Neural cell (in vitro differentiated cells): ENCODE data around the gene PDZD4. TPM values are rescaled to one million over a fixed set of nuclear protein-coding genes. Genes with fewer than 3 reads are reported as not detected.
A peak's percentile ranks its signal among the peaks of the same experiment; 100 is the strongest.

Experiments used
- H2AFZ ChIP-seq: fragments of 200-600, 300-800 bp; sonication (generic), shearing (Covaris generic); 2 replicates; pipeline ENCODE4 v1.6.0; 2014; ENCODE audit warnings: low read depth, mild to moderate bottlenecking, antibody characterized with exemption, low read length, moderate library complexity
- H3F3A ChIP-seq: fragments of 200-600 bp; shearing (Covaris generic); 2 replicates; pipeline ENCODE4 v1.6.1; 2016; ENCODE audit warnings: mild to moderate bottlenecking, moderate library complexity, mixed read lengths, antibody characterized with exemption, low read length; ENCODE audit not compliant: insufficient read depth, poor library complexity, severe bottlenecking
- H3K27ac ChIP-seq: fragments of 200-600, 300-800 bp; sonication (generic), shearing (Covaris generic); 2 replicates; pipeline ENCODE4 v1.5.1; 2014; ENCODE audit warnings: mild to moderate bottlenecking, low read length, moderate library complexity
- H3K27me3 ChIP-seq: fragments of 300-800, 200-600 bp; sonication (generic), shearing (Covaris generic); 2 replicates; pipeline ENCODE4 v1.6.0; 2014; ENCODE audit warnings: mild to moderate bottlenecking, low read depth, low read length, moderate library complexity; ENCODE audit not compliant: insufficient read depth
- H3K36me3 ChIP-seq: fragments of 300-800, 200-600 bp; sonication (generic), shearing (Covaris generic); 2 replicates; pipeline ENCODE4 v1.5.1; 2014; ENCODE audit warnings: mild to moderate bottlenecking, antibody characterized with exemption, low read length, moderate library complexity; ENCODE audit not compliant: insufficient read depth
- H3K4me2 ChIP-seq: fragments of 300-800, 200-600 bp; sonication (generic), shearing (Covaris generic); 2 replicates; pipeline ENCODE4 v1.6.0; 2014; ENCODE audit warnings: mild to moderate bottlenecking, low read length
- H3K4me3 ChIP-seq: fragments of 300-800, 200-600 bp; sonication (generic), shearing (Covaris generic); 2 replicates; pipeline ENCODE4 v1.5.1; 2014; ENCODE audit warnings: mild to moderate bottlenecking, low read length, moderate library complexity
- H3K79me2 ChIP-seq: fragments of 200-600 bp; shearing (Covaris generic); replicated peaks from 2 replicates; pipeline ENCODE4 v1.6.0; 2014; ENCODE audit warnings: mild to moderate bottlenecking, low read length, moderate library complexity; ENCODE audit not compliant: insufficient read depth
- H3K9ac ChIP-seq: fragments of 300-800, 200-600 bp; sonication (generic), shearing (Covaris generic); 2 replicates; pipeline ENCODE4 v1.6.1; 2016; ENCODE audit warnings: mild to moderate bottlenecking, low read length, mixed read lengths
- H3K9me2 ChIP-seq: fragments of 200-600 bp; shearing (Covaris generic); 2 replicates; pipeline ENCODE4 v1.6.1; 2016; ENCODE audit warnings: mild to moderate bottlenecking, low read length, mixed read lengths; ENCODE audit not compliant: insufficient read depth
- H3K9me3 ChIP-seq: fragments of 200-600, 300-800 bp; sonication (generic), shearing (Covaris generic); 2 replicates; pipeline ENCODE4 v1.6.1; 2016; ENCODE audit warnings: mild to moderate bottlenecking, mixed run types, low read length, moderate library complexity, mixed read lengths
- H4K20me1 ChIP-seq: fragments of 200-600 bp; shearing (Covaris generic); 2 replicates; pipeline ENCODE4 v1.6.1; 2016; ENCODE audit warnings: mild to moderate bottlenecking, mixed run types; ENCODE audit not compliant: insufficient read depth
- CTCF ChIP-seq: fragments of 450-650 bp; IDR thresholded peaks from 2 replicates; pipeline ENCODE4 v1.5.1; 2014; ENCODE audit warnings: antibody characterized with exemption, mild to moderate bottlenecking, moderate library complexity; ENCODE audit not compliant: poor library complexity, severe bottlenecking
- EP300 ChIP-seq: fragments of 450-650 bp; conservative IDR thresholded peaks from 2 replicates; pipeline ENCODE4 v1.6.1; 2014; ENCODE audit warnings: antibody characterized with exemption, mild to moderate bottlenecking, moderate library complexity; ENCODE audit not compliant: poor library complexity, severe bottlenecking
- EZH2 ChIP-seq: fragments of 200-600, 300-800 bp; shearing (Covaris generic), sonication (generic); IDR thresholded peaks from 2 replicates; pipeline ENCODE4 v1.6.1; 2014; ENCODE audit warnings: antibody characterized with exemption, low read length, borderline replicate concordance, mild to moderate bottlenecking; ENCODE audit not compliant: insufficient read depth, poor library complexity, severe bottlenecking
- MXI1 ChIP-seq: fragments of 450-650 bp; conservative IDR thresholded peaks from 2 replicates; pipeline ENCODE4 v1.6.1; 2014; ENCODE audit warnings: antibody characterized with exemption, mild to moderate bottlenecking; ENCODE audit not compliant: poor library complexity, severe bottlenecking
- POLR2AphosphoS5 ChIP-seq: IDR thresholded peaks from 2 replicates; pipeline ENCODE4 v1.6.1; 2012
- RAD21 ChIP-seq: fragments of 450-650 bp; conservative IDR thresholded peaks from 2 replicates; pipeline ENCODE4 v1.6.1; 2014; ENCODE audit warnings: antibody characterized with exemption, mild to moderate bottlenecking, moderate library complexity
- REST ChIP-seq: IDR thresholded peaks from 2 replicates; pipeline ENCODE4 v1.6.1; 2012; ENCODE audit warnings: borderline replicate concordance
- SMC3 ChIP-seq: fragments of 450-650 bp; conservative IDR thresholded peaks from 2 replicates; pipeline ENCODE4 v1.6.1; 2014; ENCODE audit warnings: antibody characterized with exemption, mild to moderate bottlenecking, moderate library complexity; ENCODE audit not compliant: poor library complexity
- TAF1 ChIP-seq: IDR thresholded peaks from 2 replicates; pipeline ENCODE4 v1.6.1; 2012; ENCODE audit warnings: low read depth
- polyA plus RNA-seq: library from polyadenylated mRNA; depleted of rRNA; stranded (reverse); fragments of >200 nt; gene quantifications from 2 replicates; pipeline ENCODE4 v1.2.3, GENCODE V29; 2014

Gene PDZD4
- polyA plus RNA-seq, 1 donor from 2014 or later = 343 TPM

- Histone ChIP-seq H3K27me3 (no peaks in the 10 kb centered on the region), H3K27ac (peak overlapping the region; percentile 95)
These were observed 47.4 kb upstream of the PDZD4 start for GRCh38 chrX:153877571-153878261.

GRCh38 chrX:153876112-153876491, 45.8 kb upstream of the PDZD4 start:
- peak overlapping the region; percentile 91 for H3K27ac ChIP-seq
- no peaks in the 10 kb centered on the region for H3K9me2 ChIP-seq
- H3K27me3 ChIP-seq = no peaks in the 10 kb centered on the region
- no peak overlapping the region for H3K4me2 ChIP-seq
- peaks cover 41% of the 10 kb centered on the region for H3K79me2 ChIP-seq
- H3F3A ChIP-seq = no peaks in the 10 kb centered on the region
- H3K9ac ChIP-seq = peak overlapping the region; percentile 71
- H3K9me3 ChIP-seq = no peaks in the 10 kb centered on the region
- no peaks in the 10 kb centered on the region for H4K20me1 ChIP-seq
- no peak overlapping the region for H2AFZ ChIP-seq
- peak overlapping the region; percentile 64 for H3K4me3 ChIP-seq
- no peaks in the 10 kb centered on the region for H3K36me3 ChIP-seq
- TF ChIP-seq EZH2 = no peak
- no peak for TF ChIP-seq CTCF
- no peak for TF ChIP-seq EP300
- TF ChIP-seq RAD21 = no peak
- peak; percentile 30 for TF ChIP-seq POLR2AphosphoS5

More at GRCh38 chrX:153877571-153878261, 47.4 kb upstream of the PDZD4 start:
- Histone ChIP-seq H3K4me2 (no peak overlapping the region), H2AFZ (no peak overlapping the region), H4K20me1 (no peaks in the 10 kb centered on the region), H3K9me2 (no peaks in the 10 kb centered on the region), H3F3A (no peaks in the 10 kb centered on the region), H3K4me3 (peak overlapping the region; percentile 86), H3K9ac (peak overlapping the region; percentile 90), H3K36me3 (no peaks in the 10 kb centered on the region), H3K79me2 (peaks cover 56% of the 10 kb centered on the region), H3K9me3 (no peaks in the 10 kb centered on the region)
- TF ChIP-seq RAD21 = no peak
- TF ChIP-seq MXI1 = no peak
- TF ChIP-seq SMC3 = no peak
- TF ChIP-seq POLR2AphosphoS5 = no peak
- TF ChIP-seq EP300 = no peak
- TF ChIP-seq REST = no peak
- TF ChIP-seq TAF1 = no peak
- TF ChIP-seq EZH2 = no peak
- no peak for TF ChIP-seq CTCF
